Measurements from ENCODE around the gene PTPN2. TPM values are rescaled to one million over a fixed set of nuclear protein-coding genes. Genes with fewer than 3 reads are reported as not detected.

PTPN2 gene
- total RNA-seq, 6 experiments from 2014 or later, result 7.5 to 41.1 (median 14.7) TPM

DNA sequence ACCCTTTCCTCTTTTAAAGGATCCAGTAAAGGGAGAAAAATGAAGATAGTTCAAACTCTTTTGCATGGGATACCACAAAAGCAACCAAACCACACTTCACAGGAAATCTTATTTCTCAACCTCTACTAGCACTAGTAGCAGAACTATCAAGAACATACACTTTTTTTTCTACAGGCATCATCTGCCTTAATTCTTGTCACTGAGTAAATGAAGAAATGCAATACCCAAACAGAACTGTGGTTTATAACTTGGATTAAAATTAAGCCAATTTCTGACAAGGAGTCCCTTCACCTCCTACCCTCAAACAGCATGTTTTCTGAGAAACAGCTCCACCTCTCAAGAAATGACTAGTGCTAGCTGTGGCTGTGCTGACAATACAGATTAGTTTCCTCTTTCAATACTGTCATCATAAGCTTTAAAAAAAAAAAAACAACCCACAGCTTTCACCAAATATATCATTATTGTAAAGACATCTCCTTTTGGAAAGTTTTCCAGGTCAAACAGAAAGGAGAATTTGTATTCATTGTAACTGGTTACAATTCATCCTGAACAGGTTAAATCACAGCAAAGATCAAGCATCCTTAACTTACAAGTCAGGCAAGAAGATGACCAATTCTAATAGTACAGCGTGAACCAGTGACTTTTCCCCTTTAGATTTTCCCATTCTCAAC is 44.4 kb downstream of the PTPN2 start:
- WGBS (ENCODE audit: insufficient coverage, low coverage, low lambda C conversion rate, missing lambda C conversion rate), result 55% methylated on average over 1 of the region's 1 CpG
- ATAC-seq (peak in 3 of 4 donors; percentile 17 to 57 (median 35)), DNase-seq (no peak)
- Histone ChIP-seq H3K27ac (peak overlapping the region; percentile 46 to 89 (median 86)), H3K4me1 (peaks cover 4 to 29% (median 7%) of the 10 kb centered on the region in 4 donors), H3K9me3 (no peaks in the 10 kb centered on the region), H3K27me3 (no peaks in the 10 kb centered on the region), H3K4me3 (no peak overlapping the region), H3K36me3 (no peaks in the 10 kb centered on the region)
- TF ChIP-seq POLR2A (IDR thresholded peaks at IDR 0.05), result no peak
- TF ChIP-seq, protein P1, sequence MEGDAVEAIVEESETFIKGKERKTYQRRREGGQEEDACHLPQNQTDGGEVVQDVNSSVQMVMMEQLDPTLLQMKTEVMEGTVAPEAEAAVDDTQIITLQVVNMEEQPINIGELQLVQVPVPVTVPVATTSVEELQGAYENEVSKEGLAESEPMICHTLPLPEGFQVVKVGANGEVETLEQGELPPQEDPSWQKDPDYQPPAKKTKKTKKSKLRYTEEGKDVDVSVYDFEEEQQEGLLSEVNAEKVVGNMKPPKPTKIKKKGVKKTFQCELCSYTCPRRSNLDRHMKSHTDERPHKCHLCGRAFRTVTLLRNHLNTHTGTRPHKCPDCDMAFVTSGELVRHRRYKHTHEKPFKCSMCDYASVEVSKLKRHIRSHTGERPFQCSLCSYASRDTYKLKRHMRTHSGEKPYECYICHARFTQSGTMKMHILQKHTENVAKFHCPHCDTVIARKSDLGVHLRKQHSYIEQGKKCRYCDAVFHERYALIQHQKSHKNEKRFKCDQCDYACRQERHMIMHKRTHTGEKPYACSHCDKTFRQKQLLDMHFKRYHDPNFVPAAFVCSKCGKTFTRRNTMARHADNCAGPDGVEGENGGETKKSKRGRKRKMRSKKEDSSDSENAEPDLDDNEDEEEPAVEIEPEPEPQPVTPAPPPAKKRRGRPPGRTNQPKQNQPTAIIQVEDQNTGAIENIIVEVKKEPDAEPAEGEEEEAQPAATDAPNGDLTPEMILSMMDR (IDR thresholded peaks at IDR 0.05), result no peak
- intact Hi-C loops (cut with DNase I), result no loop called here

DNA sequence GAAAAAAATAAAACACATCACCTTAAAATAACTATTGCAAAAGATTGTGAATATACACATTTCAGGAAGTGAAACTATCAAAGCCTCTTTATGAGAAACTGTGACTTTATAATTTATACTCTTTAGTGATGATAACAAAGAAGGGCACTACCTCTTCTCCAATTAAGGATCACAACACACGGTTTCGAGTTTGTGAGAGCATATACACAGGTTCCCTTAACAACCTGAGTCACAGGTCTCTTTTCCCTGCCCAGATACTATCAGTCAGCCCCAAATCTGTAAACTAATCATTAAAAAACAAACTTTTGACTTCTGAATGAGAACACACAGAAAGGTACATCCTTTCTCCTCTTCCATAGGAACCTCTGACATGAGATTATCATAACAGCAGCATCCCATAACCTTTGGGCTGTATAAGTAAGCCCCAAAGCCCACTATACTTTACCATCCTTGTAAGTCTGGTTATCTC is 44.9 kb downstream of the PTPN2 start:
- DNase-seq (no peak), ATAC-seq (peak; percentile 11 to 60 (median 32))
- 29% methylated on average over 2 of the region's 2 CpGs for WGBS (ENCODE audit: insufficient coverage, low coverage, low lambda C conversion rate, missing lambda C conversion rate)
- H3K9me3 ChIP-seq, result no peaks in the 10 kb centered on the region
- peak overlapping the region; percentile 46 to 89 (median 86) for H3K27ac ChIP-seq
- no peaks in the 10 kb centered on the region for H3K36me3 ChIP-seq
- H3K27me3 ChIP-seq, result no peaks in the 10 kb centered on the region
- TF ChIP-seq, protein P1 (IDR thresholded peaks at IDR 0.05), result no peak
- TF ChIP-seq POLR2A (IDR thresholded peaks at IDR 0.05), result no peak
- peaks cover 4 to 29% (median 7%) of the 10 kb centered on the region in 4 donors for H3K4me1 ChIP-seq
- no peak overlapping the region for H3K4me3 ChIP-seq
- intact Hi-C loops (cut with DNase I), result no loop called here

DNA sequence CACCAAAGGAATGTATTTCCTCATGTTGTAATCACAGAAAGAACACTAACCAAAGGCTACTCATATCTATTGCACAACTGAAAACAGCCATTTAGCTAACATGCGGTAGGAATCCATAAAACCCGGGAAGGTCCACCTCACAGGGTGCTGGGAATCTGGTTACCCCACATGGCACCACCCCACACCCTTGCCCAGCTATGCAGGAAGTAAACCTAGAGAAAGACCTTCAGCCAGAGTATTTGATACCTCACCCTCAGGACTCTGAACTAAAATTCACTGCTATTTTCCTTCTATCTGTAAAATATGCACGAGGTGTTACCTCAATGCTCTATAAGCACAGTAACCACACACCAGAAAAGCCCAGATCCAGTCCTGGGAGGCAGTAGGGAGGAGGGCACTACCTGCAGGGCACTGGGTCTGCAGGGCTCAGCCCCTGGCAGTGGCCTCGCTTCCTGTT is 45.8 kb downstream of the PTPN2 start:
- H3K9me3 ChIP-seq, result no peaks in the 10 kb centered on the region
- WGBS (ENCODE audit: insufficient coverage, low coverage, low lambda C conversion rate, missing lambda C conversion rate), result 4% methylated on average over 4 of the region's 4 CpGs
- H3K4me3 ChIP-seq, result peak overlapping the region in 2 of 3 donors; percentile 23 to 24
- H3K27me3 ChIP-seq, result no peaks in the 10 kb centered on the region
- H3K27ac ChIP-seq, result peak overlapping the region; percentile 80 to 89 (median 86)
- H3K4me1 ChIP-seq, result peaks cover 4 to 29% (median 7%) of the 10 kb centered on the region in 4 donors
- DNase-seq, result peak; percentile 70 to 78 (median 74)
- intact Hi-C loops (cut with DNase I), result no loop called here
- TF ChIP-seq, protein P1 (IDR thresholded peaks at IDR 0.05), result no peak
- peak; percentile 81 for TF ChIP-seq POLR2A (IDR thresholded peaks at IDR 0.05)
- no peaks in the 10 kb centered on the region for H3K36me3 ChIP-seq
- peak; percentile 85 to 97 (median 92) for ATAC-seq

DNA sequence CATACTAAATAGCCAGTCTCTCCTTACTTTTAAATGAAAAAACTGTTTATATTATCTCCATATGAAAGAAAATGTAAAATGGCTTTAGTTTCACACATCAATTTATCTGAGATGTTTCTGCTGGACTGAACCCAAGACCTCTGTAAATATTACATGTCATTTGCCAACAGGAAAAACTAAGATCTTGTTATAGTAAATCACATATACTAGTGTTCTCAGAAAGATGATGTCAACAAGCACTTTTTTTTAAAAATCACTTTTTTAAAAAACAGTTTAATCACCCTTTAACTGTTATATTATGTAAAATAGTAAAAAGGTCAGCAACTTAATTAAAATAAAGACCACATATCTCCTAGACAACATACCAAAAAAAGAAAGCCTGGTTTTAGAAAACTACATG is 46.3 kb downstream of the PTPN2 start:
- Histone ChIP-seq H3K4me3 (peak overlapping the region in 1 of 3 donors; percentile 24), H3K36me3 (no peaks in the 10 kb centered on the region), H3K27ac (peak overlapping the region; percentile 80 to 89 (median 86)), H3K4me1 (peaks cover 4 to 29% (median 7%) of the 10 kb centered on the region in 4 donors), H3K27me3 (no peaks in the 10 kb centered on the region), H3K9me3 (no peaks in the 10 kb centered on the region)
- intact Hi-C loops (cut with DNase I), result no loop called here
- no peak for DNase-seq
- no peak for TF ChIP-seq POLR2A (IDR thresholded peaks at IDR 0.05)
- TF ChIP-seq, protein P1 (IDR thresholded peaks at IDR 0.05), result no peak
- ATAC-seq, result peak in 1 of 4 donors; percentile 33

All from right lobe of liver (tissue), 6 donors.